K562 (cell line): ENCODE results near the gene TMEM167B. TPM values are rescaled to one million over a fixed set of nuclear protein-coding genes. Genes with fewer than 3 reads are reported as not detected.

Experiments used
- AFF1 ChIP-seq, 2 experiments: fragments of 450-650 bp; IDR thresholded peaks; 2 replicates each; pipeline ENCODE4 v1.6.1; 2018; ENCODE audit warnings: mild to moderate bottlenecking in 2 of 2, low read depth in 1 of 2; ENCODE audit not compliant: partially characterized antibody in 2 of 2
- ARID3B ChIP-seq: fragments of 250-450 bp; sonication (Bioruptor Pico); IDR thresholded peaks from 2 replicates; pipeline ENCODE4 v1.4.0; 2020; ENCODE audit warnings: borderline replicate concordance
- CTBP1 ChIP-seq: fragments of 450-650 bp; IDR thresholded peaks from 2 replicates; pipeline ENCODE4 v1.6.1; 2016; ENCODE audit warnings: borderline replicate concordance
- DNMT1 ChIP-seq: fragments of 450-650 bp; IDR thresholded peaks from 2 replicates; pipeline ENCODE4 v1.6.1; 2016; ENCODE audit warnings: antibody characterized with exemption, mild to moderate bottlenecking
- EHMT2 ChIP-seq: fragments of 450-650 bp; IDR thresholded peaks from 2 replicates; pipeline ENCODE4 v1.6.1; 2018; ENCODE audit warnings: antibody characterized with exemption
- FOXK2 ChIP-seq, 2 experiments: fragments of 450-650 bp; IDR thresholded peaks in 1 of 2; conservative IDR thresholded peaks in 1 of 2; 2 replicates each; pipeline ENCODE4 v1.6.1; 2016; ENCODE audit warnings: low read depth in 2 of 2, mild to moderate bottlenecking in 1 of 2
- NCOA1 ChIP-seq: fragments of 450-650 bp; IDR thresholded peaks from 2 replicates; pipeline ENCODE4 v1.6.1; 2016; ENCODE audit warnings: low read depth
- RBM14 ChIP-seq: fragments of 200-400 bp; formaldehyde crosslinking; IDR thresholded peaks from 2 replicates; pipeline ENCODE4 v1.6.1; 2018; ENCODE audit warnings: low read depth, mild to moderate bottlenecking, low read length, moderate library complexity, borderline replicate concordance; ENCODE audit not compliant: insufficient read depth
- SLC30A9 ChIP-seq: fragments of 250-450 bp; sonication (Bioruptor Pico); IDR thresholded peaks from 2 replicates; pipeline ENCODE4 v1.8.0; 2022; ENCODE audit warnings: mild to moderate bottlenecking, moderate library complexity
- SNIP1 ChIP-seq: fragments of 450-650 bp; IDR thresholded peaks from 2 replicates; pipeline ENCODE4 v1.7.1; 2017; ENCODE audit warnings: low read depth, mild to moderate bottlenecking
- ZBTB1 ChIP-seq: sonication (generic); formaldehyde crosslinking; IDR thresholded peaks from 2 replicates; pipeline ENCODE4 v1.8.1; 2023; ENCODE audit warnings: missing genetic modification reagents, low read depth, mild to moderate bottlenecking, borderline replicate concordance
- ZFP91 ChIP-seq: sonication (generic); formaldehyde crosslinking; IDR thresholded peaks from 2 replicates; pipeline ENCODE4 v1.8.0; 2022; ENCODE audit warnings: mild to moderate bottlenecking, missing genetic modification reagents
- ZKSCAN3 ChIP-seq: fragments of 250-450 bp; sonication (Bioruptor Pico); IDR thresholded peaks from 2 replicates; pipeline ENCODE4 v1.4.0; 2020
- ZNF124 ChIP-seq: sonication (generic); formaldehyde crosslinking; IDR thresholded peaks from 2 replicates; pipeline ENCODE4 v1.8.1; 2022; ENCODE audit warnings: missing genetic modification reagents
- ZNF146 ChIP-seq: IDR thresholded peaks from one replicate; pipeline ENCODE4 v1.6.1; 2018; ENCODE audit warnings: missing compliant biosample characterization; ENCODE audit not compliant: unreplicated experiment
- ZNF408 ChIP-seq: fragments of 250-450 bp; sonication (Bioruptor Pico); IDR thresholded peaks from 2 replicates; pipeline ENCODE4 v1.4.0; 2020; ENCODE audit warnings: low read depth, mild to moderate bottlenecking, moderate library complexity
- polyA plus RNA-seq, 8 experiments: library from polyadenylated mRNA; depleted of rRNA in 4 of 8; stranded (reverse) in 5 of 8; unstranded in 3 of 8; fragments of >200 nt; fragmentation: Nextera tagmentation in 2 of 8; fragmentation: Illumina TruSeq in 1 of 8; extraction: Ambion mirVana in 2 of 8; extraction: Trizol in 1 of 8; gene quantifications; 2 replicates each; pipeline versions ENCODE4 v1.2.1 to v1.2.3, GENCODE V29; 2011 to 2014; ENCODE audit warnings: inconsistent platforms in 1 of 8, missing spikeins in 1 of 8
- total RNA-seq, 7 experiments: library from RNA; depleted of rRNA in 6 of 7; stranded (reverse); fragments of >200 nt in 6 of 7; fragmentation: Illumina TruSeq in 2 of 7; extraction: Trizol in 2 of 7; gene quantifications; 2 replicates each; pipeline versions ENCODE4 v1.2.1 to v1.2.3, GENCODE V29; 2011 to 2021; ENCODE audit warnings: low replicate concordance in 1 of 7
- TF ChIP-seq, protein P1 (sequence below): sonication (generic); formaldehyde crosslinking; IDR thresholded peaks from 2 replicates; pipeline ENCODE4 v1.8.0; 2022; ENCODE audit warnings: missing genetic modification reagents, mild to moderate bottlenecking, borderline replicate concordance
- TF ChIP-seq, protein P2 (sequence below): fragments of 250-450 bp; sonication (Bioruptor Pico); IDR thresholded peaks from 2 replicates; pipeline ENCODE4 v1.8.0; 2021; ENCODE audit warnings: borderline replicate concordance, mild to moderate bottlenecking, moderate library complexity; ENCODE audit not compliant: poor library complexity, severe bottlenecking

TMEM167B gene
- total and polyA plus RNA-seq, 9 of the 15 experiments (the other 6 are each of a cell fraction or from before 2014, with no cell fraction given), result 17.2 to 36.4 (median 32.2) TPM

DNA sequence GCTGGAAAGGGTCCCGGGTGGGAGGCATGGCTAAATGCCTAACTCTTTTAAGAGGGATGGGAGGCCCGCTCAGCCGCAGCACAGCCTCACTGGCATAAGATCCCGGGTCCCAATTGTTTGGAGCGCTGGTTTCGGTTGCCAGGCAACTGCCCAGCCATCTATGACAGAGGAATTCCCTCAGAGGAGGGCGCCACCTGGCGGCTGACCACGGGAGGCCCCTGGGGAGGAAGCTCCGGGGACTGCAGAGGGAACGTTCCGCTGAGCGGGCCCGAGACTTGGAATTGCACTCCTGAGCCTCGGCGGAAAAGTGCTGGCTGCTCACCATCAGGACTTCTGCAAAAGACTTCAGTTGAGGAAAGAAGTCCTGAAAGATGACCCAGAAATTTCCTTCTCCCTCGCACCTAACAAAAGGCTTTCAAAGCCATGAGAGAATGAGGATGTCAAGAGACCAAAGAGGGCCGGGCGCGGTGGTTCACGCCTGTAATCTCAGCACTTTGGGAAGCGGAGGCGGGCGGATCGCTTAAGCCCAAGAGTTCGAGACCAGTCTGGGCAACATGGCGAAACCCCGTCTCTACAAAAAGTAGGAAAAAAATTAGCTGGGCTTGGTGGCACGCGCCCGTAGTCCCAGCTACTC lies 22.2 kb downstream of the TMEM167B start (continued):
- TF ChIP-seq, protein P1, sequence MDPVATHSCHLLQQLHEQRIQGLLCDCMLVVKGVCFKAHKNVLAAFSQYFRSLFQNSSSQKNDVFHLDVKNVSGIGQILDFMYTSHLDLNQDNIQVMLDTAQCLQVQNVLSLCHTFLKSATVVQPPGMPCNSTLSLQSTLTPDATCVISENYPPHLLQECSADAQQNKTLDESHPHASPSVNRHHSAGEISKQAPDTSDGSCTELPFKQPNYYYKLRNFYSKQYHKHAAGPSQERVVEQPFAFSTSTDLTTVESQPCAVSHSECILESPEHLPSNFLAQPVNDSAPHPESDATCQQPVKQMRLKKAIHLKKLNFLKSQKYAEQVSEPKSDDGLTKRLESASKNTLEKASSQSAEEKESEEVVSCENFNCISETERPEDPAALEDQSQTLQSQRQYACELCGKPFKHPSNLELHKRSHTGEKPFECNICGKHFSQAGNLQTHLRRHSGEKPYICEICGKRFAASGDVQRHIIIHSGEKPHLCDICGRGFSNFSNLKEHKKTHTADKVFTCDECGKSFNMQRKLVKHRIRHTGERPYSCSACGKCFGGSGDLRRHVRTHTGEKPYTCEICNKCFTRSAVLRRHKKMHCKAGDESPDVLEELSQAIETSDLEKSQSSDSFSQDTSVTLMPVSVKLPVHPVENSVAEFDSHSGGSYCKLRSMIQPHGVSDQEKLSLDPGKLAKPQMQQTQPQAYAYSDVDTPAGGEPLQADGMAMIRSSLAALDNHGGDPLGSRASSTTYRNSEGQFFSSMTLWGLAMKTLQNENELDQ (CRISPR knock-in tag), result no peak
- TF ChIP-seq NCOA1 (0 out of 2 replicates have a peak, but pooled peaks have one; percentile 12), AFF1 (IDR thresholded peaks at IDR 0.05; ENCODE audit: low read depth in 1 of 2, partially characterized antibody in 2 of 2) (no peak), ZBTB1 (CRISPR knock-in tag) (no peak), RBM14 (no peak), DNMT1 (no peak), EHMT2 (no peak), ZFP91 (CRISPR knock-in tag) (no peak), SLC30A9 (CRISPR knock-in tag) (no peak), ZNF408 (CRISPR knock-in tag) (no peak), ZNF124 (CRISPR knock-in tag) (no peak), ZKSCAN3 (no peak), CTBP1 (peak; percentile 82), ZNF146 (CRISPR knock-in tag) (no peak), SNIP1 (no peak), ARID3B (no peak), FOXK2 (conservative IDR thresholded peaks at IDR 0.05 in 1 of 2, IDR thresholded peaks at IDR 0.05 in 1 of 2; ENCODE audit: low read depth in 2 of 2) (no peak)
- TF ChIP-seq, protein P2, sequence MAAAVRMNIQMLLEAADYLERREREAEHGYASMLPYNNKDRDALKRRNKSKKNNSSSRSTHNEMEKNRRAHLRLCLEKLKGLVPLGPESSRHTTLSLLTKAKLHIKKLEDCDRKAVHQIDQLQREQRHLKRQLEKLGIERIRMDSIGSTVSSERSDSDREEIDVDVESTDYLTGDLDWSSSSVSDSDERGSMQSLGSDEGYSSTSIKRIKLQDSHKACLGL (CRISPR knock-in tag), result no peak
